SK-N-SH treated with all-trans-retinoic acid at 6 μM for 48 hours (cell line): ENCODE results near the gene CAAP1.

Experiments used
- ATAC-seq: fragments of 200-7000 bp; cut with Tn5 transposase; 3 replicates; pipeline ENCODE4 v1.9.1; 2020; ENCODE audit warnings: mild to moderate bottlenecking, moderate library complexity
- ARNTL ChIP-seq: fragments of 450-650 bp; formaldehyde crosslinking; IDR thresholded peaks from 2 replicates; pipeline ENCODE4 v1.5.0; 2020; ENCODE audit warnings: low read depth, mild to moderate bottlenecking, moderate library complexity, borderline replicate concordance
- BACH2 ChIP-seq: fragments of 250-450 bp; sonication (Bioruptor Pico); IDR thresholded peaks from 2 replicates; pipeline ENCODE4 v1.9.0; 2021; ENCODE audit warnings: mild to moderate bottlenecking, borderline replicate concordance
- CSDC2 ChIP-seq: fragments of 250-450 bp; sonication (Bioruptor Pico); IDR thresholded peaks from 2 replicates; pipeline ENCODE4 v1.5.0; 2020; ENCODE audit warnings: mild to moderate bottlenecking, moderate library complexity
- CSRNP3 ChIP-seq: fragments of 250-450 bp; sonication (Bioruptor Pico); IDR thresholded peaks from 2 replicates; pipeline ENCODE4 v1.5.1; 2021; ENCODE audit warnings: mild to moderate bottlenecking, moderate library complexity
- ESRRG ChIP-seq: fragments of 250-450 bp; sonication (Bioruptor Pico); IDR thresholded peaks from 2 replicates; pipeline ENCODE4 v1.6.1; 2021; ENCODE audit warnings: mild to moderate bottlenecking
- GLIS3 ChIP-seq: fragments of 250-450 bp; sonication (Bioruptor Pico); IDR thresholded peaks from 2 replicates; pipeline ENCODE4 v1.5.0; 2020; ENCODE audit warnings: mild to moderate bottlenecking, moderate library complexity
- ISL1 ChIP-seq: fragments of 250-450 bp; sonication (Bioruptor Pico); IDR thresholded peaks from 2 replicates; pipeline ENCODE4 v2.1.2; 2022; ENCODE audit warnings: mild to moderate bottlenecking, moderate library complexity
- OSR1 ChIP-seq: fragments of 250-450 bp; sonication (Bioruptor Pico); IDR thresholded peaks from 2 replicates; pipeline ENCODE4 v1.8.0; 2022; ENCODE audit warnings: moderate library complexity, mild to moderate bottlenecking, inconsistent platforms
- PATZ1 ChIP-seq: fragments of 250-450 bp; sonication (Bioruptor Pico); IDR thresholded peaks from 2 replicates; pipeline ENCODE4 v1.8.0; 2020; ENCODE audit warnings: mild to moderate bottlenecking, moderate library complexity, borderline replicate concordance
- RARB ChIP-seq: fragments of 250-450 bp; sonication (Bioruptor Pico); IDR thresholded peaks from 2 replicates; pipeline ENCODE4 v1.8.0; 2021; ENCODE audit warnings: mild to moderate bottlenecking, moderate library complexity
- SNAI2 ChIP-seq: fragments of 250-450 bp; sonication (Bioruptor Pico); IDR thresholded peaks from 2 replicates; pipeline ENCODE4 v1.5.0; 2020; ENCODE audit warnings: mild to moderate bottlenecking, moderate library complexity
- TCF4 ChIP-seq: fragments of 250-450 bp; sonication (Bioruptor Pico); IDR thresholded peaks from 2 replicates; pipeline ENCODE4 v1.8.0; 2021; ENCODE audit warnings: mild to moderate bottlenecking, moderate library complexity, borderline replicate concordance
- TOX ChIP-seq: fragments of 250-450 bp; sonication (Bioruptor Pico); IDR thresholded peaks from 2 replicates; pipeline ENCODE4 v1.8.0; 2021; ENCODE audit warnings: mild to moderate bottlenecking, moderate library complexity, borderline replicate concordance
- ZC3H10 ChIP-seq: fragments of 250-450 bp; sonication (Bioruptor Pico); IDR thresholded peaks from 2 replicates; pipeline ENCODE4 v1.5.1; 2021; ENCODE audit warnings: mild to moderate bottlenecking, moderate library complexity
- ZFP3 ChIP-seq: fragments of 250-450 bp; sonication (Bioruptor Pico); IDR thresholded peaks from 2 replicates; pipeline ENCODE4 v1.5.0; 2020; ENCODE audit warnings: mild to moderate bottlenecking, moderate library complexity
- ZFP30 ChIP-seq: fragments of 450-650 bp; formaldehyde crosslinking; IDR thresholded peaks from 2 replicates; pipeline ENCODE4 v1.5.0; 2022; ENCODE audit warnings: mild to moderate bottlenecking, moderate library complexity
- ZNF70 ChIP-seq: fragments of 450-650 bp; formaldehyde crosslinking; IDR thresholded peaks from 2 replicates; pipeline ENCODE4 v1.5.0; 2020; ENCODE audit warnings: mild to moderate bottlenecking, moderate library complexity
- ZNF8 ChIP-seq: fragments of 450-650 bp; formaldehyde crosslinking; IDR thresholded peaks from 2 replicates; pipeline ENCODE4 v1.5.0; 2020; ENCODE audit warnings: mild to moderate bottlenecking, moderate library complexity
- TF ChIP-seq, protein P1 (sequence below): fragments of 250-450 bp; sonication (Bioruptor Pico); IDR thresholded peaks from 2 replicates; pipeline ENCODE4 v1.5.0; 2020; ENCODE audit warnings: mild to moderate bottlenecking, moderate library complexity
- TF ChIP-seq, protein P2 (sequence below): fragments of 250-450 bp; sonication (Bioruptor Pico); IDR thresholded peaks from 2 replicates; pipeline ENCODE4 v1.5.1; 2020; ENCODE audit warnings: low read depth, mild to moderate bottlenecking, moderate library complexity
- TF ChIP-seq, protein P3 (sequence below): fragments of 250-450 bp; sonication (Bioruptor Pico); IDR thresholded peaks from 2 replicates; pipeline ENCODE4 v1.8.0; 2021; ENCODE audit warnings: low read depth, mild to moderate bottlenecking, moderate library complexity, borderline replicate concordance

The CAAP1 gene

GRCh38 chr9:26812217-26812616 is 80.4 kb downstream of the CAAP1 start:
- TF ChIP-seq SNAI2 (CRISPR knock-in tag) = no peak
- TF ChIP-seq ZNF70 (CRISPR knock-in tag) = no peak
- no peak for TF ChIP-seq ISL1 (CRISPR knock-in tag)
- no peak for TF ChIP-seq TCF4 (CRISPR knock-in tag)
- no peak for TF ChIP-seq ZFP30 (CRISPR knock-in tag)
- no peak for TF ChIP-seq ZNF8
- ATAC-seq = no peak

DNA sequence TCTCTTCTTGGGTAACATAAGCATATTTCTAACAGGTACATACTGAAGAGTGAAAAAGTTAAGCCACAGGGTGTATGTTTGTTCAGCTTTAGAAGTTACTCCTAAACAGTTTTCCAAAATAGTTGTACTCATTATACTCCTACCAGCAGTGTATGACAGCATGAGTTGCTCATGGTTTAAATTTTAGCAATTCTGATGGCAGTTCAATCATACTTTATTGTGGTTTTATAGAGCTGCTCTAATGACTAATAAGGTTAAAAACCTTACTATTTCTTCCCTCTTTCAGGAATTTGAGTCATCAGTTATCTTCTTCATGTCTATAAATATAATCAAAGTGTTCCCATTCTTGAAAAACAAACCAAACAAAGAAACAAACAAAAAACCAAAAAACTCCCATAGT is 81.5 kb downstream of the CAAP1 start:
- ATAC-seq = no peak
- TF ChIP-seq PATZ1 (CRISPR knock-in tag) (no peak), SNAI2 (CRISPR knock-in tag) (no peak), ESRRG (CRISPR knock-in tag) (no peak), ZFP3 (CRISPR knock-in tag) (no peak), CSDC2 (CRISPR knock-in tag) (no peak), TCF4 (CRISPR knock-in tag) (no peak), BACH2 (no peak), ZNF8 (no peak), ZC3H10 (CRISPR knock-in tag) (no peak)
- TF ChIP-seq, protein P1, sequence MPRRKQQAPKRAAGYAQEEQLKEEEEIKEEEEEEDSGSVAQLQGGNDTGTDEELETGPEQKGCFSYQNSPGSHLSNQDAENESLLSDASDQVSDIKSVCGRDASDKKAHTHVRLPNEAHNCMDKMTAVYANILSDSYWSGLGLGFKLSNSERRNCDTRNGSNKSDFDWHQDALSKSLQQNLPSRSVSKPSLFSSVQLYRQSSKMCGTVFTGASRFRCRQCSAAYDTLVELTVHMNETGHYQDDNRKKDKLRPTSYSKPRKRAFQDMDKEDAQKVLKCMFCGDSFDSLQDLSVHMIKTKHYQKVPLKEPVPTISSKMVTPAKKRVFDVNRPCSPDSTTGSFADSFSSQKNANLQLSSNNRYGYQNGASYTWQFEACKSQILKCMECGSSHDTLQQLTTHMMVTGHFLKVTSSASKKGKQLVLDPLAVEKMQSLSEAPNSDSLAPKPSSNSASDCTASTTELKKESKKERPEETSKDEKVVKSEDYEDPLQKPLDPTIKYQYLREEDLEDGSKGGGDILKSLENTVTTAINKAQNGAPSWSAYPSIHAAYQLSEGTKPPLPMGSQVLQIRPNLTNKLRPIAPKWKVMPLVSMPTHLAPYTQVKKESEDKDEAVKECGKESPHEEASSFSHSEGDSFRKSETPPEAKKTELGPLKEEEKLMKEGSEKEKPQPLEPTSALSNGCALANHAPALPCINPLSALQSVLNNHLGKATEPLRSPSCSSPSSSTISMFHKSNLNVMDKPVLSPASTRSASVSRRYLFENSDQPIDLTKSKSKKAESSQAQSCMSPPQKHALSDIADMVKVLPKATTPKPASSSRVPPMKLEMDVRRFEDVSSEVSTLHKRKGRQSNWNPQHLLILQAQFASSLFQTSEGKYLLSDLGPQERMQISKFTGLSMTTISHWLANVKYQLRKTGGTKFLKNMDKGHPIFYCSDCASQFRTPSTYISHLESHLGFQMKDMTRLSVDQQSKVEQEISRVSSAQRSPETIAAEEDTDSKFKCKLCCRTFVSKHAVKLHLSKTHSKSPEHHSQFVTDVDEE (CRISPR knock-in tag) = no peak
- TF ChIP-seq, protein P2, sequence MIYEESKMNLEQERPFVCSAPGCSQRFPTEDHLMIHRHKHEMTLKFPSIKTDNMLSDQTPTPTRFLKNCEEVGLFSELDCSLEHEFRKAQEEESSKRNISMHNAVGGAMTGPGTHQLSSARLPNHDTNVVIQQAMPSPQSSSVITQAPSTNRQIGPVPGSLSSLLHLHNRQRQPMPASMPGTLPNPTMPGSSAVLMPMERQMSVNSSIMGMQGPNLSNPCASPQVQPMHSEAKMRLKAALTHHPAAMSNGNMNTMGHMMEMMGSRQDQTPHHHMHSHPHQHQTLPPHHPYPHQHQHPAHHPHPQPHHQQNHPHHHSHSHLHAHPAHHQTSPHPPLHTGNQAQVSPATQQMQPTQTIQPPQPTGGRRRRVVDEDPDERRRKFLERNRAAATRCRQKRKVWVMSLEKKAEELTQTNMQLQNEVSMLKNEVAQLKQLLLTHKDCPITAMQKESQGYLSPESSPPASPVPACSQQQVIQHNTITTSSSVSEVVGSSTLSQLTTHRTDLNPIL (CRISPR knock-in tag) = no peak

DNA sequence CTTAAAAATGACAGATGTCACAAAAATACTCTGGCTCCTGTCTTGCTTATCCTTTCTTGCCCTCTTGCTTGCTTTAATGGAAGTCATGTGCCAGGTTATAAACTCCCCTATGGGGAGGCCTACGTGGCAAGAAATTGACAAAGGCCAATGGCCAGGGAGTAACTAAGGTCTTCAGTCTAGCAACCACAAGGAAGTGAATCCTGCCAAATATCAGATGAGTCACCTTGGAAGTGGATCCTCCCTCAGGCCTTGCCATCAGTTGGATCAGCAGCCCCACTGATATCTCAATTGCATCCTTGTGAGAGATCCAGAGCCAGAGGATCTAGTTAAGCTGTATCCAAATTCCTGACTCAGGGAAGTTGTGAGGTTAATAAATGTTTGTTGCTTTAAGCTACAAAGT is 82.8 kb downstream of the CAAP1 start:
- peak; percentile 70 for ATAC-seq
- TF ChIP-seq BACH2 = no peak
- TF ChIP-seq, protein P2 (CRISPR knock-in tag) = no peak
- TF ChIP-seq ZNF8 = no peak
- TF ChIP-seq ZNF70 (CRISPR knock-in tag) = no peak
- no peak for TF ChIP-seq ISL1 (CRISPR knock-in tag)

DNA sequence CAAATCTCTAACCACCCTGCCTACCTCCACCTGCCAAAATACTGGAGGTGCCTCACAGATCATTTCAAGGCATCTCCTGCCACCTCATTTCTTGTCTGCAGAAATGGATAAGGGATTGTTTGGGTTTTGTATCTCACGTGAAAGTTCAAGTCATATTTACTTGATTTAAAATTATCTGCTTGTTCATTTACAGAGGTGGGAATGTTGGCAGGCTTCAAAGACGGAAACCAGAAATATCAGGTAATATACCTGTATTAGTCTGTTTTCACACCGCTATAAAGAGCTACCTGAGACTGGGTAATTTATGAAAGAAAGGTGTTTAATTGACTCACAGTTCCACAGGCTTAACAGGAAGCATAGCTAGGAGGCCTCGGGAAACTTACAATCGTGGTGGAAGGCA is 85.4 kb downstream of the CAAP1 start:
- no peak for ATAC-seq
- TF ChIP-seq ZFP30 (CRISPR knock-in tag) (no peak), ZFP3 (CRISPR knock-in tag) (no peak), CSDC2 (CRISPR knock-in tag) (no peak), GLIS3 (CRISPR knock-in tag) (no peak), CSRNP3 (CRISPR knock-in tag) (no peak), ZNF70 (CRISPR knock-in tag) (no peak), OSR1 (CRISPR knock-in tag) (no peak), TOX (CRISPR knock-in tag) (no peak), RARB (no peak), ARNTL (CRISPR knock-in tag) (no peak), ZC3H10 (CRISPR knock-in tag) (no peak), SNAI2 (CRISPR knock-in tag) (no peak), ISL1 (CRISPR knock-in tag) (no peak), ESRRG (CRISPR knock-in tag) (no peak)
- TF ChIP-seq, protein P2 (CRISPR knock-in tag) = no peak
- TF ChIP-seq, protein P3, sequence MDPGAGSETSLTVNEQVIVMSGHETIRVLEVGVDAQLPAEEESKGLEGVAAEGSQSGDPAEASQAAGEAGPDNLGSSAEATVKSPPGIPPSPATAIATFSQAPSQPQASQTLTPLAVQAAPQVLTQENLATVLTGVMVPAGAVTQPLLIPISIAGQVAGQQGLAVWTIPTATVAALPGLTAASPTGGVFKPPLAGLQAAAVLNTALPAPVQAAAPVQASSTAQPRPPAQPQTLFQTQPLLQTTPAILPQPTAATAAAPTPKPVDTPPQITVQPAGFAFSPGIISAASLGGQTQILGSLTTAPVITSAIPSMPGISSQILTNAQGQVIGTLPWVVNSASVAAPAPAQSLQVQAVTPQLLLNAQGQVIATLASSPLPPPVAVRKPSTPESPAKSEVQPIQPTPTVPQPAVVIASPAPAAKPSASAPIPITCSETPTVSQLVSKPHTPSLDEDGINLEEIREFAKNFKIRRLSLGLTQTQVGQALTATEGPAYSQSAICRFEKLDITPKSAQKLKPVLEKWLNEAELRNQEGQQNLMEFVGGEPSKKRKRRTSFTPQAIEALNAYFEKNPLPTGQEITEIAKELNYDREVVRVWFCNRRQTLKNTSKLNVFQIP (CRISPR knock-in tag) = no peak
- TF ChIP-seq, protein P1 (CRISPR knock-in tag) = no peak
